ENCODE data around the gene C6orf132.
"Not testable (repeated sequence)": the region's sequence is repeated elsewhere in the genome, so short reads cannot be mapped to it uniquely, and the experiment has no call there.

The C6orf132 gene

GRCh38 chr6:42162384-42162783 lies 20.0 kb upstream of the C6orf132 start:
- DNase-seq = no peak

- DNase-seq = no peak
Measured at GRCh38 chr6:42159431-42160024, 17.1 kb upstream of the C6orf132 start.

GRCh38 chr6:42158631-42159030 lies 16.2 kb upstream of the C6orf132 start:
- no peak for DNase-seq

- no peak for DNase-seq
Measured at GRCh38 chr6:42158011-42158410, 15.6 kb upstream of the C6orf132 start.

- DNase-seq = no peak
Measured at GRCh38 chr6:42156638-42157037, 14.2 kb upstream of the C6orf132 start.

GRCh38 chr6:42155293-42155692 lies 12.9 kb upstream of the C6orf132 start:
- DNase-seq = no peak

GRCh38 chr6:42154461-42155209 lies 12.2 kb upstream of the C6orf132 start:
- no peak for DNase-seq

GRCh38 chr6:42153921-42154320 lies 11.5 kb upstream of the C6orf132 start:
- no peak for DNase-seq

- not testable (repeated sequence) for DNase-seq
Measured at GRCh38 chr6:42152528-42153213, 10.3 kb upstream of the C6orf132 start.

GRCh38 chr6:42152024-42152423 lies 9.6 kb upstream of the C6orf132 start:
- DNase-seq = no peak

GRCh38 chr6:42150254-42150653 lies 7.8 kb upstream of the C6orf132 start:
- no peak for DNase-seq

GRCh38 chr6:42148058-42148457 lies 5.6 kb upstream of the C6orf132 start:
- no peak for DNase-seq

- no peak for DNase-seq
Measured at GRCh38 chr6:42147138-42147562, 4.7 kb upstream of the C6orf132 start.

- DNase-seq = no peak
Measured at GRCh38 chr6:42141603-42142117, 760 bp downstream of the C6orf132 start.

- no peak for DNase-seq
Measured at GRCh38 chr6:42140756-42141602, 1.4 kb downstream of the C6orf132 start.

GRCh38 chr6:42140032-42140431 lies 2.4 kb downstream of the C6orf132 start:
- DNase-seq = no peak

- DNase-seq = no peak
Measured at GRCh38 chr6:42138630-42139619, 3.5 kb downstream of the C6orf132 start.

- no peak for DNase-seq
Measured at GRCh38 chr6:42138190-42138589, 4.2 kb downstream of the C6orf132 start.

- DNase-seq = no peak
Measured at GRCh38 chr6:42137194-42137753, 5.1 kb downstream of the C6orf132 start.

- DNase-seq = peak; percentile 70
Measured at GRCh38 chr6:42136508-42137193, 5.8 kb downstream of the C6orf132 start.

GRCh38 chr6:42135722-42136121 lies 6.7 kb downstream of the C6orf132 start:
- DNase-seq = no peak

All from activated CD8-positive, alpha-beta memory T cell treated with anti-CD3 and anti-CD28 coated beads for 24 hours (primary cell).